Breast epithelium (tissue), 4 donors: ENCODE measurements around the gene TFAP2B. TPM values are rescaled to one million over a fixed set of nuclear protein-coding genes. Genes with fewer than 3 reads are reported as not detected.

Experiments used
- DNase-seq, 2 donors: peaks; one replicate each; pipeline ENCODE4 v3.0.0-alpha.2; 2019; ENCODE audit warnings: low spot score in 2 of 2
- H3K27ac ChIP-seq, 2 donors: fragments of 200-600 bp; sonication (generic) in 1 of 2; one replicate each; pipeline ENCODE4 v1.5.1; 2016 to 2019; ENCODE audit warnings: mild to moderate bottlenecking in 1 of 2
- H3K27me3 ChIP-seq, 2 donors: fragments of 200-600 bp; sonication (generic) in 1 of 2; one replicate each; pipeline versions ENCODE4 v1.5.1 to v1.6.0; 2017 to 2019; ENCODE audit warnings: control low read depth in 1 of 2, mild to moderate bottlenecking in 1 of 2
- H3K36me3 ChIP-seq: fragments of 200-600 bp; one replicate; pipeline ENCODE4 v1.5.1; 2019
- H3K4me1 ChIP-seq, 2 donors: fragments of 200-600 bp; sonication (generic); one replicate each; pipeline ENCODE4 v1.5.1; 2016 to 2019; ENCODE audit warnings: control low read depth in 1 of 2
- H3K4me3 ChIP-seq, 3 donors: fragments of 200-600 bp; sonication (generic); 1 replicate in 2 of 3; 2 replicates in 1 of 3; pipeline ENCODE4 v1.5.1; 2016 to 2019; ENCODE audit warnings: mild to moderate bottlenecking in 3 of 3, moderate library complexity in 2 of 3
- H3K9me3 ChIP-seq, 2 donors: fragments of 200-600 bp; sonication (generic) in 1 of 2; one replicate each; pipeline ENCODE4 v1.5.1; 2016 to 2019; ENCODE audit warnings: control low read depth in 1 of 2
- POLR2A ChIP-seq: fragments of 450-650 bp; IDR thresholded peaks from one replicate; pipeline ENCODE4 v1.6.1; 2016; ENCODE audit warnings: antibody characterized with exemption, mild to moderate bottlenecking, moderate library complexity
- POLR2AphosphoS5 ChIP-seq, 3 donors: sonication (generic); formaldehyde crosslinking; IDR thresholded peaks; one replicate each; pipeline ENCODE4 v1.6.1; 2017; ENCODE audit warnings: antibody characterized with exemption in 3 of 3
- intact Hi-C: fragments of 100-400 bp; cut with DNase I; formaldehyde crosslinking; loops from one replicate; pipeline ENCODE4 v1.15.1; 2023; ENCODE audit warnings: low total_unique reads
- total RNA-seq, 3 donors: library from RNA; depleted of rRNA; stranded (reverse); fragments of >200 nt; gene quantifications; one replicate each; pipeline ENCODE4 v1.1.0, GENCODE V29; 2016
- TF ChIP-seq, protein P1 (sequence below), 3 donors: fragments of 450-650 bp; IDR thresholded peaks; one replicate each; pipeline ENCODE4 v1.5.1; 2016 to 2017; ENCODE audit warnings: antibody characterized with exemption in 3 of 3, mild to moderate bottlenecking in 3 of 3, moderate library complexity in 3 of 3

Gene TFAP2B
- total RNA-seq, 3 donors from 2014 or later, result under 0.01 to 25.0 (median 14.4) TPM

DNA sequence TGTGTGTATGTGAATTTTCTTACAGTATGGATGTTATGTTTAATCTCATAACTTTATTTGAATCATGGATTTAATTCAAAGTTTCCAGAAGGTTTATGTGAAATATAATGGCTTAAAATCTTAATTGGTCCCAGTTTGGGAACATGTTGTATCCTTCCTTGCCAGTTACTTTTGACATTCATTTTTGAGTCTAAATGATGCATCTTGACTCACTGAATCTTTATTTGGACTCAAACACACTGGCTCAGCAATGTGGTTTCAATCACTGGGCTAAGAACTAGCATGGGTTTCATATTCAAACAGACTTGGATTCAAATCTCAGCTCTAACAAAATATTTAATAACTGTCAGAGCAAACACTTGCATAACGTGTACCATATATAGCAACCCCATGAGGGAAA lies 25.9 kb upstream of the TFAP2B start:
- no peak for DNase-seq
- intact Hi-C loops, result no loop called here
- TF ChIP-seq POLR2AphosphoS5 (IDR thresholded peaks at IDR 0.05) (no peak), POLR2A (no peak)
- Histone ChIP-seq H3K27me3 (no peaks in the 10 kb centered on the region), H3K4me3 (no peak overlapping the region), H3K9me3 (no peaks in the 10 kb centered on the region), H3K27ac (no peak overlapping the region), H3K36me3 (no peaks in the 10 kb centered on the region), H3K4me1 (no peaks in the 10 kb centered on the region)

DNA sequence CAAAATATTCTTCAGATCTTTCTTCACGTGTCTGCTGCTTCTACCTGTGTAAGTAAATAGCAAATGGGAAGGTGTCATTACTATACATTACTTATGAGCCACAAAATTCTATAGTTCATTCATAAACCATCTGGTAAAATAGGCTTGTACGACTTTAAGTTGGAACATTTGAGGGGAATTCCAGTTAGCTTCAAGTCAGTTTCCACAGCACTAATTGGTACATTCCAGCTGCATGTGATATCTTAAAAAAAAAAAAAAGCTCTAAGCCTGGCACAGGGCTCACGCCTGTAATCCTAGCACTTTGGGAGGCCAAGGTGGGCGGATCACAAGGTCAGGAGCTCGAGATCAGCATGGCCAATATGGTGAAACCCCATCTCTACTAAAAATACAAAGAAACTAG lies 23.1 kb upstream of the TFAP2B start:
- H3K9me3 ChIP-seq, result no peaks in the 10 kb centered on the region
- no peaks in the 10 kb centered on the region for H3K36me3 ChIP-seq
- no peak for DNase-seq
- no peak overlapping the region for H3K27ac ChIP-seq
- no peak overlapping the region for H3K4me3 ChIP-seq
- TF ChIP-seq, protein P1, sequence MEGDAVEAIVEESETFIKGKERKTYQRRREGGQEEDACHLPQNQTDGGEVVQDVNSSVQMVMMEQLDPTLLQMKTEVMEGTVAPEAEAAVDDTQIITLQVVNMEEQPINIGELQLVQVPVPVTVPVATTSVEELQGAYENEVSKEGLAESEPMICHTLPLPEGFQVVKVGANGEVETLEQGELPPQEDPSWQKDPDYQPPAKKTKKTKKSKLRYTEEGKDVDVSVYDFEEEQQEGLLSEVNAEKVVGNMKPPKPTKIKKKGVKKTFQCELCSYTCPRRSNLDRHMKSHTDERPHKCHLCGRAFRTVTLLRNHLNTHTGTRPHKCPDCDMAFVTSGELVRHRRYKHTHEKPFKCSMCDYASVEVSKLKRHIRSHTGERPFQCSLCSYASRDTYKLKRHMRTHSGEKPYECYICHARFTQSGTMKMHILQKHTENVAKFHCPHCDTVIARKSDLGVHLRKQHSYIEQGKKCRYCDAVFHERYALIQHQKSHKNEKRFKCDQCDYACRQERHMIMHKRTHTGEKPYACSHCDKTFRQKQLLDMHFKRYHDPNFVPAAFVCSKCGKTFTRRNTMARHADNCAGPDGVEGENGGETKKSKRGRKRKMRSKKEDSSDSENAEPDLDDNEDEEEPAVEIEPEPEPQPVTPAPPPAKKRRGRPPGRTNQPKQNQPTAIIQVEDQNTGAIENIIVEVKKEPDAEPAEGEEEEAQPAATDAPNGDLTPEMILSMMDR (IDR thresholded peaks at IDR 0.05), result no peak
- TF ChIP-seq POLR2A, result no peak
- TF ChIP-seq POLR2AphosphoS5 (IDR thresholded peaks at IDR 0.05), result no peak
- H3K4me1 ChIP-seq, result no peaks in the 10 kb centered on the region
- intact Hi-C loops, result no loop called here
- H3K27me3 ChIP-seq, result no peaks in the 10 kb centered on the region

DNA sequence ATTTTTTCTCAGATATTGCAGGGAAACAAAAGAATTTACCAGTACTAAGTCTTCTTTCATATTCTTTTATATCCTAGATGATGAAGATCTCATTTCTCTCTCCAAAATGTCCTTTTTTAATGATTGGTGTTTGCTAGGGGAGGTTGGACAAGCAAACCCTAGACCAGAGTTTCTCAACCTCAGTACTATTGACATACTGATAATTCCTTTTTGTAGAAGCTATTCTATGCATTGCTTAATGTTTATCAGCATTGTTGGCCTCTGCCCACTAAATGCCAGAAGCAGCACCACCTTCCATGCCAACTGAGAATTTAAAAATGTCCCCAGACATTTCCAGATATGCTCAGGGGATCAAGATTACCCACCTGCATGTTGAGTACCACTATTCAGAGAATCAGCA lies 14.4 kb upstream of the TFAP2B start:
- no peaks in the 10 kb centered on the region for H3K27me3 ChIP-seq
- no peak overlapping the region for H3K27ac ChIP-seq
- intact Hi-C loops, result no loop called here
- H3K36me3 ChIP-seq, result no peaks in the 10 kb centered on the region
- H3K4me1 ChIP-seq, result no peaks in the 10 kb centered on the region
- TF ChIP-seq, protein P1 (IDR thresholded peaks at IDR 0.05), result no peak
- TF ChIP-seq POLR2A (no peak), POLR2AphosphoS5 (IDR thresholded peaks at IDR 0.05) (no peak)
- no peak for DNase-seq
- H3K4me3 ChIP-seq, result no peak overlapping the region
- H3K9me3 ChIP-seq, result no peaks in the 10 kb centered on the region

DNA sequence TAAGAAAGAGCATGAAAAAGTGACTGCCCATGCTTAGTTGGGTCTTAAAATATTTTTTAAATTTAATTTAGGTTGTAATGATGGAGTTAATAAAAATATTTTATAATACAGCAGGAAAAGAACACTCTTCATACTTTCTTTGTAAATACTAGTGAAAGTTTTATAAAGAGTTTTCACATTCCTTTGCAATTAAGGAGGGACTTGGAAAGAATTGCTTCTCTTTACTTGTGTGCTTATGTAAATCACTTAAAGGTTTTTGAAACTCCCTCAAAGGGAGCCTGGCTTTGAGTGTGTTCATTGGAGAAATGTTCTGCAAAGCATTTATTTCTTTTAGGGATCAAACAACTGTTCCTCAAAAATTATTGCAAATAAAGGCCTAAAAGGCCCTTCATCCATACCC lies 11.6 kb upstream of the TFAP2B start:
- H3K4me1 ChIP-seq, result no peaks in the 10 kb centered on the region
- intact Hi-C loops, result no loop called here
- no peak for DNase-seq
- H3K9me3 ChIP-seq, result no peaks in the 10 kb centered on the region
- TF ChIP-seq, protein P1 (IDR thresholded peaks at IDR 0.05), result no peak
- TF ChIP-seq POLR2AphosphoS5 (IDR thresholded peaks at IDR 0.05), result no peak
- no peak for TF ChIP-seq POLR2A
- H3K4me3 ChIP-seq, result no peak overlapping the region
- no peak overlapping the region for H3K27ac ChIP-seq
- no peaks in the 10 kb centered on the region for H3K27me3 ChIP-seq
- H3K36me3 ChIP-seq, result no peaks in the 10 kb centered on the region

DNA sequence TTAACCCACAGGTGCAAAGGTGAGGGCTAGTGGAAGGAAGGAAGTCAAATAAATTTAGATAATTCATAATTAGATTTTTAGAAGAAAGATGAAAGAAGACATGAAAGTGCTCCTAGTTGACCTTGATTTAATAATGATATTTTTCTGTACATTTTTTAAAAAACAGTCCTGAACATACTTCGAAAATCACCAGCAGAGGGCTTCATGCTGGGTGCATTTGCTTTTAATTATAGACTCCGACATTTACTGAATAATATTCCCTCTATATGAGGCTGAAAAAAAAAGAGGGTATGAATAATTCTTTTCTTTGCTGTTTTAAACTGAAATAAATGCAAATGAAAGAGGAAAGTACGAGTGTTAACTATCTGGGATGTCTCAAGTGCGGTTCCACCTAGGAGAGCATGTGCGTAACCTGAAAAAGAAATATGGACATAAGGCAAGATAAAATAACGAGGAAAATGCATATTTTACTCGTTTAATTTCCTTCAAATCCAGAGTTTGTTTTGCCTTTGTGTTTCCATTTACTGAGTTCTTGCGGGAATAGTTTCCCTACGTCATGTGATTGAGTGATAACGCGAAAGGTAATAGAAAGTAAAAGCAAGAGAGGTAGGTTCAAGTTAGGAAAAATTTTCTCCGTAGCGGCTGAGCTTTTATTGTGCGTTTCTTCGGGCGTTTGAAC lies 3.1 kb upstream of the TFAP2B start:
- Histone ChIP-seq H3K4me1 (no peaks in the 10 kb centered on the region), H3K9me3 (no peaks in the 10 kb centered on the region), H3K4me3 (peak overlapping the region; percentile 29 to 64 (median 53)), H3K36me3 (no peaks in the 10 kb centered on the region), H3K27me3 (peaks cover 0 to 11% of the 10 kb centered on the region in 2 donors), H3K27ac (peak overlapping the region; percentile 34 to 69)
- intact Hi-C loops, result loop anchor here (5.0 kb wide), 1 partner anchor 1147 kb away; no protein-coding TSS in a partner anchor
- TF ChIP-seq, protein P1 (IDR thresholded peaks at IDR 0.05), result peak; percentile 44 to 58 (median 49)
- no peak for TF ChIP-seq POLR2AphosphoS5 (IDR thresholded peaks at IDR 0.05)
- DNase-seq, result no peak
